Measurements from ENCODE around the gene PCYT1A.

The PCYT1A gene

GRCh38 chr3:196236223-196236622 is 51.3 kb downstream of the PCYT1A start:
- no peak for DNase-seq (ENCODE audit: low read depth)

GRCh38 chr3:196235452-196236122 is 51.9 kb downstream of the PCYT1A start:
- no peak for DNase-seq (ENCODE audit: low read depth)

GRCh38 chr3:196232882-196233251 is 54.7 kb downstream of the PCYT1A start:
- no peak for DNase-seq (ENCODE audit: low read depth)

- DNase-seq (ENCODE audit: low read depth), result no peak
Measured at GRCh38 chr3:196232154-196232881, 55.2 kb downstream of the PCYT1A start.

- DNase-seq (ENCODE audit: low read depth), result no peak
Measured at GRCh38 chr3:196227629-196228493, 59.7 kb downstream of the PCYT1A start.

- no peak for DNase-seq (ENCODE audit: low read depth)
Measured at GRCh38 chr3:196227121-196227561, 60.4 kb downstream of the PCYT1A start.

- no peak for DNase-seq (ENCODE audit: low read depth)
Measured at GRCh38 chr3:196225763-196226364, 61.7 kb downstream of the PCYT1A start.

GRCh38 chr3:196225086-196225485 is 62.4 kb downstream of the PCYT1A start:
- no peak for DNase-seq (ENCODE audit: low read depth)

- DNase-seq (ENCODE audit: low read depth), result no peak
Measured at GRCh38 chr3:196222876-196223595, 64.5 kb downstream of the PCYT1A start.

GRCh38 chr3:196220991-196221390 is 66.5 kb downstream of the PCYT1A start:
- no peak for DNase-seq (ENCODE audit: low read depth)

GRCh38 chr3:196220587-196220986 is 66.9 kb downstream of the PCYT1A start:
- no peak for DNase-seq (ENCODE audit: low read depth)

- no peak for DNase-seq (ENCODE audit: low read depth)
Measured at GRCh38 chr3:196219970-196220311, 67.6 kb downstream of the PCYT1A start.

GRCh38 chr3:196219194-196219969 is 68.1 kb downstream of the PCYT1A start:
- DNase-seq (ENCODE audit: low read depth), result peak; percentile 54

- DNase-seq (ENCODE audit: low read depth), result no peak
Measured at GRCh38 chr3:196218155-196218712, 69.3 kb downstream of the PCYT1A start.

- DNase-seq (ENCODE audit: low read depth), result no peak
Measured at GRCh38 chr3:196217307-196218154, 70.0 kb downstream of the PCYT1A start.

- no peak for DNase-seq (ENCODE audit: low read depth)
Measured at GRCh38 chr3:196216681-196217211, 70.8 kb downstream of the PCYT1A start.

- DNase-seq (ENCODE audit: low read depth), result no peak
Measured at GRCh38 chr3:196216089-196216564, 71.4 kb downstream of the PCYT1A start, which contains the start of gene SLC51A. Gene SLC51A (plus strand): TSS chr3:196216534. CDS start chr3:196216713, 179 bp downstream.

- no peak for DNase-seq (ENCODE audit: low read depth)
Measured at GRCh38 chr3:196215493-196216020, 72.0 kb downstream of the PCYT1A start.
